Measurements from ENCODE around the gene PTPN3.
"Not testable (repeated sequence)": the region's sequence is repeated elsewhere in the genome, so short reads cannot be mapped to it uniquely, and the experiment has no call there.

The PTPN3 gene

DNA sequence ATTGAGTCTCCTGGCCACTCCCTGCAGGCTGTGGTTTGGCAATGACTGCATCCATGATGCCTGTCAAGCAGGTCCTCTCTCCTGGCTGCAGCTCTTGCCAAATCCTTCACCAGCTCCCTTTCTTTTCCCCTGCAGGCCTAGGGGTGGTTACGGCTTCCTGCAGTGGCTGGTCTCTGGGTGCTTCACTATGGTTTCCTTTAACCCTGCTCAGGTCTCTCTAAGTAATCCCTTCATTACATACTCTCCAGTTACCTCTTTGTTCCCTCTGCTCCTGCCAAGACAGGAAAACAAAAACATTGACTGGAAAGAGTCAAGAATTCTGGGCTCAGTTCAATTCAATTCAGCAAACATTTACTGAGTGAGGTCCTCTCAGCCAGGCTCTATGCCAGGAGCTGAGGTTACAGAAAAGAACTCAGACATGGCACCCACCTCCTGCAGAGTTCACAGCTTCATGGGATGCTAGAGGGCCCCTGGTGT is 19.8 kb upstream of the PTPN3 start:
- Histone ChIP-seq H3K36me3 (ENCODE audit: insufficient read depth, low read length) (no peaks in the 10 kb centered on the region), H3K4me1 (ENCODE audit: insufficient read depth, low read length) (no peaks in the 10 kb centered on the region), H3K9me3 (ENCODE audit: control insufficient read depth, insufficient read depth, low read length) (no peaks in the 10 kb centered on the region; the same call in 1 of the 2 replicates), H3K9ac (ENCODE audit: low read depth, low read length) (no peak overlapping the region)

DNA sequence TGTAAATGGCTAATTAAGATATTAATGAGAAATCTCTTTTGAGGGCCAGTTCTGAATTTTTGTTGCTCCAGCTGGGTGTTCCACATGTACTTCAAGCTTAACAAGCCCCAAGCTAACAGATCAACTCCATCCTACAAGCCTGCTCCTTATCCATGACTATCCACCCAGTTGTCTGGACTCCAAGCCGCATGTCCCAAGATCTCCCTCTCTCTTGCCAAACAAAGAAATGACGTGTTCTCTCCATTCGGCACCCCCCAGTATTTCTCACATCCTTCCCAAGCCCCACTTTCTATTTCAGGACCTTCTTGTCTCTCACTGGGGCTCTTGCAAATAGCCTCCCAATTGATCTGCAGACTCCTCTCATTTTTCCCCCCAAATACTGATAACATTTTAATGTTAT is 15.8 kb upstream of the PTPN3 start:
- Histone ChIP-seq H3K36me3 (ENCODE audit: insufficient read depth, low read length) (no peaks in the 10 kb centered on the region), H3K4me1 (ENCODE audit: insufficient read depth, low read length) (no peaks in the 10 kb centered on the region), H3K9ac (ENCODE audit: low read depth, low read length) (no peak overlapping the region), H3K9me3 (ENCODE audit: control insufficient read depth, insufficient read depth, low read length) (no peaks in the 10 kb centered on the region; the same call in 1 of the 2 replicates)

DNA sequence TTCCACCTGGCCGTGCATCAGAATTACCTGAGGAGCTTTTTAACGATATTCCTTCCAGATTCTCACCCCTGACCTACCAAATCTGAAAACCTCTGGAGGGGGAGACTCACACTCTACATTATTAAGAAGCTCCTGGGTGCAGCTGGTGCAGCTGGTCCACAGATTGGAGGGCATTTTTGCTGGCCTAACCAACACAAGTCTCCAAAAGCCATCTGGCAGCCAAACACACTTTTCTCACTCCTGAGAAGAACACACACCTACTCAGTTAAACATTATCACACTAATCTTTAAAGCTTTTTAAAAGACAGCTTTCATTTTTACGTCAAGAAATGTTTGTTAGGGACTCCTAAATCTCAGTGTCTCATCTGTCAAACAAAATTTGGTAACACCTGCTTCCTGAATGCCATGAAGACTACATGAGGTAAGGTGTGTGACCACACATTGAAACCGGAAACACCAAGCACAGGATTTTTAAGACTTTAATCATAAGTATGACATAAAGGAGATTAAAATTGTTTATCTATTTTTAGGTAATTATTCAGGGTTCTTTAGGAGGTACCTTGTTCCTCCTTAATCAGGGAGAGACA is 14.2 kb upstream of the PTPN3 start:
- Histone ChIP-seq H3K9me3 (ENCODE audit: control insufficient read depth, insufficient read depth, low read length) (no peaks in the 10 kb centered on the region; the same call in 1 of the 2 replicates), H3K9ac (ENCODE audit: low read depth, low read length) (no peak overlapping the region), H3K36me3 (ENCODE audit: insufficient read depth, low read length) (no peaks in the 10 kb centered on the region), H3K4me1 (ENCODE audit: insufficient read depth, low read length) (no peaks in the 10 kb centered on the region)

DNA sequence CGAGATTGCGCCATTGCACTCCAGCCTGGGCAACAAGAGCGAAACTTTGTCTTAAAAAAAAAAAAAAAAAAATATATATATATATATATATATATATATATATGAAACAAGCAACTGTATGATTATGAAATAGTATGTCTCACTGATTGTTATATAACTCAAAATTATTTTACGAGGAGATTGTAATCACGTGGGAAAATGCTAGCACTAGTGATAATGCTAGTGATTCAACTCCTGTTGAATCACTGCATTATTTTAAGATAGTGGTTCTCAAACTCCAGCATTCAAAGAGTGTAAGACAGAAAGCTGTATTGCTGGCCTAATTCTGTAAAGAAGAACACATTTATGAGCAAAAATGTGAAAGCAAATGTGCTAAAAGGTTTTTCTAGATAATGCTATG is 12.4 kb upstream of the PTPN3 start:
- Histone ChIP-seq H3K36me3 (ENCODE audit: insufficient read depth, low read length) (no peaks in the 10 kb centered on the region), H3K9ac (ENCODE audit: low read depth, low read length) (no peak overlapping the region), H3K4me1 (ENCODE audit: insufficient read depth, low read length) (no peaks in the 10 kb centered on the region), H3K9me3 (ENCODE audit: control insufficient read depth, insufficient read depth, low read length) (no peaks in the 10 kb centered on the region; the same call in 1 of the 2 replicates)

DNA sequence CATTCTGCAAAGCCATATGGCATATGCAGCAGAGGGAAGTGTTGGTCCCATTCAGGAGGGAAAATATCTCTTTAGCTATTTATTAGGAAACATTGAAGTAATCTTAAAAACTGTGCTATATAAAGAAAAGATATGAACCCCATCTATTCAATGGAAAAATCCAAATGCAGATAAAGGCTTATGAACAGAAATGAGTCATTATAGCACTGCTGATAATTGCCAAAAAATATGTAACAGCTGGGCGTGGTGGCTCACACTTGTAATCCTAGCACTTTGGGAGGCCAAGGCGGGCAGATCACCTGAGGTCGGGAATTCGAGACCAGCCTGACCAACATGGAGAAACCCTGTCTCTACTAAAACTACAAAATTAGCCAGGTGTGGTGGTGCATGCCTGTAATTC is 11.9 kb upstream of the PTPN3 start:
- H3K9ac ChIP-seq (ENCODE audit: low read depth, low read length); H3K4me1 ChIP-seq (ENCODE audit: insufficient read depth, low read length): not testable (repeated sequence)

DNA sequence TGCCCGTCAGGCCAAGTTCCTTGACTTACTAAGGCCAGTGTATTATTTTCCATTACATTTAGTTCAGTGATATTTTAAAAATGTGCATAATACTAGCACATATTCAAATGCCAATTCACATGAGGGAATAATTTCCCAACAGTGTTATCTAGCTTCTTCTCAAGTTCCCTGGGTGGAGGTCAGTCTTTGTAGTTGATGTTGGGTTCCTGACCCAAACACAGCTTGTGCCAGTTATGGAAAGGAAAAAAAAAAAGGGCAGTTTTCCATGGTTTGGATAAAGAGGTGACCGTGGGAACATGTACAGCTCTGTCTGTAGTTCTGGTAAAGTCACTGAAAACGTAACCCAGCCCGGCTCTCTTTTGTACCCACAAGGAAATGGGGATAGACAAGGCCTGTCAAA is 11.5 kb upstream of the PTPN3 start:
- Histone ChIP-seq H3K36me3 (ENCODE audit: insufficient read depth, low read length) (no peaks in the 10 kb centered on the region), H3K4me1 (ENCODE audit: insufficient read depth, low read length) (no peaks in the 10 kb centered on the region), H3K9me3 (ENCODE audit: control insufficient read depth, insufficient read depth, low read length) (no peaks in the 10 kb centered on the region; the same call in 1 of the 2 replicates), H3K9ac (ENCODE audit: low read depth, low read length) (no peak overlapping the region)

More for the DNA sequence above, 11.9 kb upstream of the PTPN3 start:
- H3K36me3 ChIP-seq (ENCODE audit: insufficient read depth, low read length); H3K9me3 ChIP-seq (ENCODE audit: control insufficient read depth, insufficient read depth, low read length): not testable (repeated sequence)

DNA sequence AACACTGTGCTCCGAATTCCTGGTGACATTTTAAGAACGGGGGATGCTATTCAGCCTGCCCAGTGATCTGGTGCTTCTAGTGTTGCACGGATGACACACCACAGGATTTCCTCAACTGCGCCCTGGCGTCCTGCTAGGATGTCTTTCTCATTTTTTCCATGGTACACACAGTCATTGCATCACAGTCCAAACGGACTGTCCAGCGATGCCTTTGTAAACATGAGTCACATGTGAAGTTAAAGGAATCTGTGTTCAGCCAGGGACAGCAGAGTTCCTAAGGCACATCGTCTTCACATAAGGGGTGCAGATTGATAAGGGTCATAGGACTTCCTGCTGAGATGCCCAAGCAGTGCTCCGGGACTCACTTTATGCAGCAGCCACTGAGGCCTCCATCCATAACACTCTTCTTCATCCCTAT is 9.3 kb upstream of the PTPN3 start:
- Histone ChIP-seq H3K9ac (ENCODE audit: low read depth, low read length) (no peak overlapping the region), H3K4me1 (ENCODE audit: insufficient read depth, low read length) (no peaks in the 10 kb centered on the region), H3K9me3 (ENCODE audit: control insufficient read depth, insufficient read depth, low read length) (no peaks in the 10 kb centered on the region), H3K36me3 (ENCODE audit: insufficient read depth, low read length) (no peaks in the 10 kb centered on the region)

DNA sequence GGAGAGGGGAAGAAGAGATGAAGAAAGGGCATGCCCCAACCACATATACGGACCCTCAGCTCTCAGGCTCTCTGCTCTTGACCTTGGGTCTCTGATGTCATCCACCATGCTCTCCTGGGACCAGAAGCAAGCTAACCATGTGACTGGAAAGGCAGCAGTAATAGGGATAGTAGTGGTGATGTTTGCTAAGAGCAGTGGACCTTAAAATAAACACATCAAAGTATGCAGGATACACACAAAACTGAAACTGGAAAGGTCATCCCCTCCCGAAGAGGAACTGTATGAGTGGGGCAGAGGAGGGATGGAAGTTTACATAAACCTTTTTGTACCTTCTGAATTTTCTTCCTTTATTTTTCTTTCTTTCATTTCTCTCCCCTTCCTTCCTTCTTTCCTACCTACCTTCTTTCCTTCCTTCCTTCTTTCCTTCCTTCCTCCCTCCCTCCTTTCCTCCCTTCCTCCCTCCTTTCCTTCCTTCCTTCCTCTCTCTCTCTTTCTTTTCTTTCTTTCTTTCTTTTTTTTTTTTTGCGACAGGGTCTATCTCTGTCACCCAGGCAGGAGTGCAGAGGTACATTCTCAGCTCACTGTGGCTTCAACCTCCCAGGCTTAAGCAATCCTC is 8.1 kb upstream of the PTPN3 start:
- Histone ChIP-seq H3K36me3 (ENCODE audit: insufficient read depth, low read length) (no peaks in the 10 kb centered on the region), H3K9ac (ENCODE audit: low read depth, low read length) (no peak overlapping the region), H3K4me1 (ENCODE audit: insufficient read depth, low read length) (no peaks in the 10 kb centered on the region), H3K9me3 (ENCODE audit: control insufficient read depth, insufficient read depth, low read length) (no peaks in the 10 kb centered on the region)

DNA sequence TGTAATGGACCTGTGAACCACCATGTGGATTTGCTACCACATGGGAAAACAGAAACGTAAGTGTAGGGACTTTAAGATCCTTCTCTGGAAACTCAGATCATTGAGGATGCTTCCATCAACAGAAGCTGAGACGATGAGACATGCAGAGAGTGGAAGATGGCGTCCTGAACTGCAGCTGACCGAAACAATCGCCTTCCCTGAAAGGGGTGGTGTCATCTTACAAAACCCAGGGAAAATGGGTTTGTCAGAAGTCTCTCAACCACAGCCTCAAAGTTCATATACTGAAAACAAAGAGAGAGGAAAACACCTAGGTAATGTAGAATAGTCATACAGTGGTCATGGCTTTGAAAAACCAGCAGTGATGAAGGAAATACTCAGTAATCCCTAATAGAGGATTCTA is 6.6 kb upstream of the PTPN3 start:
- Histone ChIP-seq H3K9me3 (ENCODE audit: control insufficient read depth, insufficient read depth, low read length) (no peaks in the 10 kb centered on the region), H3K4me1 (ENCODE audit: insufficient read depth, low read length) (no peaks in the 10 kb centered on the region), H3K36me3 (ENCODE audit: insufficient read depth, low read length) (no peaks in the 10 kb centered on the region), H3K9ac (ENCODE audit: low read depth, low read length) (no peak overlapping the region)

DNA sequence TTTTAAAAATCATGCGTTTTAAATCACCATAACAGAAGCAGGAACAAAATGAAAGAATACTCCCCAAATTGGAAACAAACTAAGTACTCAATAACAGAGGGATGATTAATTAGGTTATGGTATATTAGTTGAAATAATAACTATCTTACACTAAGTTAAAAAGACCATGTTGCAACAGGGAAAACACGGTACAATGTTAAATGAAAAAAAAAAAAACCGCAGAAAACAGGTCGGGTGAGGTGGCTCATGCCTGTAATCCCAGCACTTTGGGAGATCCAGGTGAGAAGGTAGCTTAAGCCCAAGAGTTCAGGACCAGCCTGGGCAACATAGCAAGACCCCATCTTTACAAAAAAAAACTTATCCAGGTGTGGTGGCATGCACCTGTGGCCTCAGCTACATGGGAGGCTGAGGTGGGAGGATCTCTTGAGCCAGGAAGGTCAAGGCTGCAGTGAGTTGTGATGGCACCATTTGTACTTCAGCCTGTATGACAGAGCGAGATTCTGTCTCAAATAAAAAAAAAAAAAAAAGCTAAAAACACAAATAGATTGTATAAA is 2.4 kb upstream of the PTPN3 start:
- Histone ChIP-seq H3K4me1 (ENCODE audit: insufficient read depth, low read length) (no peaks in the 10 kb centered on the region), H3K36me3 (ENCODE audit: insufficient read depth, low read length) (no peaks in the 10 kb centered on the region), H3K9ac (ENCODE audit: low read depth, low read length) (peak overlapping the region; percentile 36; the same call in 1 of the 2 replicates), H3K9me3 (ENCODE audit: control insufficient read depth, insufficient read depth, low read length) (no peaks in the 10 kb centered on the region)

DNA sequence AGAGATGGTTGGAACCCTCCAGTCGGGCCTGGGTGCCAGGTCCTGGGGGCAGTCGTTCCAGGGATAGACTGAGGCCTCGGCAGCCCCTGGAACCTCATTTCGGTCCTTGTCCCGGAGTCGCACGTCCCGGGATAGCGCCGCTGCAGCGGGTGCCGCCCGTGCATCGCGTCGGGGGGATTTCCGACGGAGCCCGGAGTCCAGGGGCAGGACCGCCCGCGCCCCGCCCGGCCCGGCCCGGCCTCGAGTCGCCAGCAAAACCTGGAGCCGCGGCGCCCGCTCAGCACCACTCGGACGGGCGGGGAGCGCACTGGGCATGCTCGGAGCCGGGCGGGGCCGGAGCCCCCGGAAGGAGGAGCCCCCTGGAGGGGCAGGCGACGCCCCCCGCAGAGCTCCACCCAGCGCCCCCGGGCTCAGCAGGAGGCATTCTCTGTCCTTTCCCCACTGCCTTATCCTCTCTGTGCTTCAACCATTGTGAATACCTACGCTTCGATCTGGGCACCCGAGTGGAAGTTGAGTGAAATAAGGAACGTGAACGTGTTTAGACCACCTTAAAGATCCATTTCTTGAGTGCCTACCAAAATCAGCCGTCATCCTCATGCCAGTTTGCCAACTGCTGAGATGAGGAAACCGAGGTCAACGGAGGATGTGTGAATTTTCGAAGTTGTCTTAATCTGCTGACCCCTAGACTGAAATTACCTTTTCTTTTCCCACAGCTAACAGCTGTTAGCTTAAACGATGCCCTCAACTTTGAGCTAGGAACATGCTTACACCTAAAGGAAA is 1.7 kb upstream of the PTPN3 start:
- H3K9ac ChIP-seq (ENCODE audit: low read depth, low read length) = peak overlapping the region; percentile 36; the same call in 1 of the 2 replicates
- H3K36me3 ChIP-seq (ENCODE audit: insufficient read depth, low read length) = no peaks in the 10 kb centered on the region
- H3K4me1 ChIP-seq (ENCODE audit: insufficient read depth, low read length) = no peaks in the 10 kb centered on the region
- H3K9me3 ChIP-seq (ENCODE audit: control insufficient read depth, insufficient read depth, low read length) = no peaks in the 10 kb centered on the region

DNA sequence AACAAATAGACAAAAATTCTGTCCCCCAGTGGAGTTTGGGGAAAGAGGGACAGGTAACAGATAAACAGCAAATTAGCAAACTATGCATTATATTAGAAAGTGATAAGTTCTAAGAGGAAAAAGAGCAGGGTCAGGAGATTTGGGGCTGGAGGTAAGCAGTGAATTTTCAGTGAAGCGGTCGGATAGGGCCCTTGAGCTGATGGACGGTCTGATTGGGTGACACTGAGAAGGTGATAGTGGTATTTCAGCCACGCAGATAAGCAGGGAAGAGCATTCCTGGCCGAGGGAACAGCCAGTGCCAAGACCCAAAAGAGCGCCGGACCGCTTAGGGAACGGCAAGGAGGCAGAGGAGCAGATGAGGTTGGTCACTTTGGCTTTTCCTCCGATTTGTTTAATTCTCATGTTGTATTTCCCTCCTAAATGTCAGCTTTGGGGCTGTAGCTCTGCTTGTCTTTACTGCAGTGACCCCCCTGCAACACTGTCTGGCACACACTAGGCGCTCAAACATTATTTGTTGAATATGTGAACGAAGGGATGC is 1.1 kb upstream of the PTPN3 start:
- H3K9me3 ChIP-seq (ENCODE audit: control insufficient read depth, insufficient read depth, low read length) = no peaks in the 10 kb centered on the region
- peak overlapping the region; percentile 36; the same call in 1 of the 2 replicates for H3K9ac ChIP-seq (ENCODE audit: low read depth, low read length)
- no peaks in the 10 kb centered on the region for H3K4me1 ChIP-seq (ENCODE audit: insufficient read depth, low read length)
- H3K36me3 ChIP-seq (ENCODE audit: insufficient read depth, low read length) = no peaks in the 10 kb centered on the region

DNA sequence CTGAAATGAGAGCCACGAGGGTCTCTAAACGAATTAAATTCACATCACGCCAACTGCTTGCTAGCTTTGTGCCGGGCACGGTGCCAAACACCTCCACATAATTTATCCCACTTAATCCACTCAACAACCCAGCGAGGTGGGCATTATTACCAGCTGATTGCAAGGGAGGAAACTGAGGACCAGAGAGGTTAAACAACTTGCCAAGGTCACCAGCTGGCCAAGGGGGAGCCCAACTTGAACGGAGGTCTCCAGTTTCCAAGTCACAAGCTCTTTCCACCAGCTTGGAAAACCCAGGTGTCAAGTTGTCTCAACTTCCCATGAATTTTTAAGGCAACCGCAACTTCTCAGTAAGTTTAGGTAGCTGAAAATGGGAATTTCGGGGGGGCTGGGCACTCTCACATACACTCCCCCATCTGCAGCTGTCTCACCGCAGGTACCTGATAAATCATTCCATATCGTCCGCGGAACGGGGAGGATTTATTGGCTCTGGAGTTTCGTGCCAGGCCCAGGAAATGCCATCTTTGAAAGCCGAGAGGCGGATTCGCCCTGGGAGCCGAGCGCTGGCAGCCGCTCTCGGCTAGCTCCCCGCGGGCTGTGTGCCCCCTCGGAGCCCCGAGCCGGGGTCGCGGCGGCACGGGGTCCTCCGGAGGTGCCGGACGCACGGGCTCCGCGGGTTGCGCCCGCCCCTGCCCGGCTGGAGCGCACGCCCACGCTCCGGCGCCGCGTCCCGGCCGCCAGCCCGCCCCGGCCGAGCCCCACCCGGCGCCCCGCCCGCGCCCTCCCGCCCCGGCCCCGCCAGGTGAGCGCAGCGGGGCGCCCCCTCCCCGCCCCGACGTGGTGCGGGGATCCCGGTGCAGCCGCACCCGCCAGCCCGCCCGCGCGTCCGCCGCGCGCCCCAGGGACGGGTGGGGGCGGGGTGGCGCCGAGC is 617 bp downstream of the PTPN3 start:
- H3K36me3 ChIP-seq (ENCODE audit: insufficient read depth, low read length) = no peaks in the 10 kb centered on the region
- H3K9ac ChIP-seq (ENCODE audit: low read depth, low read length) = peak overlapping the region; percentile 62
- H3K9me3 ChIP-seq (ENCODE audit: control insufficient read depth, insufficient read depth, low read length) = no peaks in the 10 kb centered on the region
- no peaks in the 10 kb centered on the region for H3K4me1 ChIP-seq (ENCODE audit: insufficient read depth, low read length)

Measured in ES-I3 (cell line).